ENCODE measurements around the gene ZNF232. TPM values are rescaled to one million over a fixed set of nuclear protein-coding genes. Genes with fewer than 3 reads are reported as not detected.
"Not testable (repeated sequence)": the region's sequence is repeated elsewhere in the genome, so short reads cannot be mapped to it uniquely, and the experiment has no call there.

The ZNF232 gene
- total and polyA plus RNA-seq, 2 of the 13 experiments (the other 11 are each of a cell fraction or from before 2014, with no cell fraction given), result 7.8 to 28.7 TPM

GRCh38 chr17:5122586-5123342, 11.1 kb upstream of the ZNF232 start:
- ATAC-seq (no peak; the same call in 2 of the 3 replicates), DNase-seq (ENCODE audit: low spot score) (no peak), FAIRE-seq (no peak)
- H3K4me2 ChIP-seq (ENCODE audit: low read depth, low read length), result no peak overlapping the region
- no peaks in the 10 kb centered on the region for H3K79me2 ChIP-seq (ENCODE audit: insufficient read depth, low read length)
- no peak overlapping the region for H2AFZ ChIP-seq (ENCODE audit: low read length)
- peaks cover 14% of the 10 kb centered on the region for H3K4me1 ChIP-seq (ENCODE audit: insufficient read depth, low read length)
- no peaks in the 10 kb centered on the region for H4K20me1 ChIP-seq (ENCODE audit: insufficient read depth, low read length)
- no peaks in the 10 kb centered on the region for H3K9me3 ChIP-seq (ENCODE audit: low read length)
- no peak overlapping the region for H3K27ac ChIP-seq (ENCODE audit: extremely low read length, insufficient read depth, low read length)
- H3K36me3 ChIP-seq (replicated peaks in 1 of 2; ENCODE audit: control insufficient read depth in 1 of 2, insufficient read depth in 2 of 2, low read length in 2 of 2), result no peaks in the 10 kb centered on the region
- WGBS (ENCODE audit: low lambda C conversion rate), result 82% methylated on average over 41 of the region's 75 CpGs
- TF ChIP-seq SKI (IDR thresholded peaks at IDR 0.05; ENCODE audit: partially characterized antibody) (no peak), ZNF577 (CRISPR knock-in tag; IDR thresholded peaks at IDR 0.05; ENCODE audit: borderline replicate concordance, low read depth) (no peak), ZNF547 (CRISPR knock-in tag; IDR thresholded peaks at IDR 0.05) (no peak), SIN3A (IDR thresholded peaks at IDR 0.05; ENCODE audit: borderline replicate concordance, low read depth, low read length) (no peak), ZNF335 (CRISPR knock-in tag; IDR thresholded peaks at IDR 0.05) (no peak), ZNF841 (CRISPR knock-in tag; IDR thresholded peaks at IDR 0.05; ENCODE audit: borderline replicate concordance) (no peak), ZNF770 (CRISPR knock-in tag; IDR thresholded peaks at IDR 0.05) (no peak), ZFP62 (CRISPR knock-in tag; IDR thresholded peaks at IDR 0.05) (no peak), DR1 (CRISPR knock-in tag; IDR thresholded peaks at IDR 0.05) (no peak), ARHGAP35 (CRISPR knock-in tag; IDR thresholded peaks at IDR 0.05; ENCODE audit: borderline replicate concordance) (no peak), ELK4 (CRISPR knock-in tag; IDR thresholded peaks at IDR 0.05; ENCODE audit: borderline replicate concordance) (no peak), CCAR2 (optimal IDR thresholded peaks at IDR 0.05; ENCODE audit: low read depth, low read length) (no peak), RFX5 (IDR thresholded peaks at IDR 0.05; ENCODE audit: low read depth, low read length) (no peak)
- H3K4me3 ChIP-seq (replicated peaks in 1 of 3; ENCODE audit: insufficient read depth in 1 of 3, low read depth in 2 of 3, low read length in 3 of 3), result no peak overlapping the region
- ChIA-PET POLR2A (no interaction called here), CTCF (ENCODE audit: low intra/inter-chr PET ratio, low total read pairs) (no interaction called here)
- H3K9ac ChIP-seq (ENCODE audit: insufficient read depth, low read depth, low read length), result no peak overlapping the region
- peaks cover 0 to 3% of the 10 kb centered on the region in 2 experiments; a peak in 2 of 5 replicates for H3K27me3 ChIP-seq (ENCODE audit: control insufficient read depth in 1 of 2, insufficient read depth in 2 of 2, low read length in 2 of 2)
- in situ Hi-C loops (cut with HindIII; ENCODE audit: extremely low pct_ligation_motif_present, low pct_unique_long_range_greater_than_20kb), result no loop called here
- intact Hi-C loops (cut with micrococcal nuclease; ENCODE audit: unreplicated experiment), result no loop called here
- no TSS peak for BruUV-seq (replicated peaks)

- H3K36me3 ChIP-seq (replicated peaks in 1 of 2; ENCODE audit: control insufficient read depth in 1 of 2, insufficient read depth in 2 of 2, low read length in 2 of 2); DNase-seq (ENCODE audit: low spot score); H3K27ac ChIP-seq (ENCODE audit: extremely low read length, insufficient read depth, low read length); H2AFZ ChIP-seq (ENCODE audit: low read length); FAIRE-seq; BruUV-seq (replicated peaks); H3K9ac ChIP-seq (ENCODE audit: insufficient read depth, low read depth, low read length); intact Hi-C loops (cut with micrococcal nuclease; ENCODE audit: unreplicated experiment); ATAC-seq; H4K20me1 ChIP-seq (ENCODE audit: insufficient read depth, low read length); H3K9me3 ChIP-seq (ENCODE audit: low read length); H3K27me3 ChIP-seq (ENCODE audit: control insufficient read depth in 1 of 2, insufficient read depth in 2 of 2, low read length in 2 of 2); CTCF ChIA-PET (ENCODE audit: low intra/inter-chr PET ratio, low total read pairs); POLR2A ChIA-PET; in situ Hi-C loops (cut with HindIII; ENCODE audit: extremely low pct_ligation_motif_present, low pct_unique_long_range_greater_than_20kb); H3K4me2 ChIP-seq (ENCODE audit: low read depth, low read length); H3K79me2 ChIP-seq (ENCODE audit: insufficient read depth, low read length); H3K4me3 ChIP-seq (replicated peaks in 1 of 3; ENCODE audit: insufficient read depth in 1 of 3, low read depth in 2 of 3, low read length in 3 of 3): not testable (repeated sequence)
- 62% methylated on average over 7 of the region's 7 CpGs for WGBS (ENCODE audit: low lambda C conversion rate)
- H3K4me1 ChIP-seq (ENCODE audit: insufficient read depth, low read length), result peaks cover 20% of the 10 kb centered on the region
Observed at GRCh38 chr17:5122056-5122455, 10.4 kb upstream of the ZNF232 start.
